CD4-positive, alpha-beta T cell (primary cell): Measurements from ENCODE around the gene ADRA2B. TPM values are rescaled to one million over a fixed set of nuclear protein-coding genes. Genes with fewer than 3 reads are reported as not detected.
A peak's percentile ranks its signal among the peaks of the same experiment; 100 is the strongest.

ENCODE experiments used
- ATAC-seq: fragments of 200-7000 bp; cut with Tn5 transposase; one replicate; pipeline ENCODE4 v1.10.0; 2022; ENCODE audit warnings: mild to moderate bottlenecking; ENCODE audit not compliant: poor library complexity
- CTCF ChIA-PET: fragments of 350-600 bp; sonication (Branson Sonifier 250); formaldehyde crosslinking; loops from one replicate; lab custom pipeline; 2021; ENCODE audit warnings: antibody characterized with exemption, inconsistent platforms; lab: Charles Lee
- POLR2A ChIA-PET: fragments of 350-600 bp; sonication (Branson Sonifier 250); formaldehyde crosslinking; loops from one replicate; lab custom pipeline; 2021; ENCODE audit warnings: antibody characterized with exemption, inconsistent platforms; lab: Charles Lee
- DNase-seq, 14 experiments: peaks; one replicate each; pipeline ENCODE4 v3.0.0-alpha.2; 2013 to 2020; ENCODE audit warnings: mixed read lengths in 2 of 14
- H3K27ac ChIP-seq, 2 donors: one replicate each; pipeline versions ENCODE4 v1.5.1 to v1.7.0; 2013; ENCODE audit warnings: low read length in 2 of 2, low read depth in 1 of 2, mild to moderate bottlenecking in 1 of 2
- H3K27me3 ChIP-seq, 2 experiments: 1 replicate in 1 of 2; 2 replicates in 1 of 2; pipeline versions ENCODE4 v1.6.1 to v1.7.0; 2013; ENCODE audit warnings: low read length in 2 of 2, control low read depth in 1 of 2, mild to moderate bottlenecking in 1 of 2, moderate library complexity in 1 of 2; ENCODE audit not compliant: insufficient read depth in 2 of 2, control insufficient read depth in 1 of 2
- H3K36me3 ChIP-seq: one replicate; pipeline ENCODE4 v1.6.1; 2013; ENCODE audit warnings: low read length, control low read depth; ENCODE audit not compliant: insufficient read depth
- H3K4me1 ChIP-seq: one replicate; pipeline ENCODE4 v1.6.1; 2013; ENCODE audit warnings: low read length, control low read depth; ENCODE audit not compliant: insufficient read depth
- H3K4me3 ChIP-seq: one replicate; pipeline ENCODE4 v1.5.1; 2013; ENCODE audit warnings: mild to moderate bottlenecking, low read length, moderate library complexity
- H3K9me3 ChIP-seq, 2 experiments: 1 replicate in 1 of 2; 2 replicates in 1 of 2; pipeline versions ENCODE4 v1.6.1 to v1.7.0; 2013; ENCODE audit warnings: low read length in 2 of 2, mild to moderate bottlenecking in 2 of 2, control low read depth in 1 of 2, moderate library complexity in 1 of 2; ENCODE audit not compliant: control insufficient read depth in 1 of 2, insufficient read depth in 1 of 2
- H3K27ac Mint-ChIP-seq: one replicate; pipeline ENCODE4 v1.8.0; 2020; ENCODE audit warnings: mixed read lengths
- H3K27me3 Mint-ChIP-seq: one replicate; pipeline ENCODE4 v1.8.0; 2021; ENCODE audit warnings: mixed read lengths
- H3K36me3 Mint-ChIP-seq: one replicate; pipeline ENCODE4 v1.8.0; 2021; ENCODE audit warnings: low read depth, mixed read lengths
- H3K4me1 Mint-ChIP-seq: one replicate; pipeline ENCODE4 v1.8.0; 2021; ENCODE audit warnings: low read depth, mixed read lengths
- H3K4me3 Mint-ChIP-seq: one replicate; pipeline ENCODE4 v1.8.0; 2020; ENCODE audit warnings: mild to moderate bottlenecking, mixed read lengths
- H3K9me3 Mint-ChIP-seq: one replicate; pipeline ENCODE4 v1.8.0; 2020; ENCODE audit warnings: mixed read lengths
- CTCF ChIP-seq: fragments of 200-600 bp; IDR thresholded peaks from one replicate; pipeline ENCODE4 v1.8.0; 2022; ENCODE audit warnings: antibody characterized with exemption, mild to moderate bottlenecking
- intact Hi-C, 2 experiments: fragments of 100-400 bp; cut with DNase I in 1 of 2; cut with micrococcal nuclease in 1 of 2; formaldehyde crosslinking; loops; one replicate each; pipeline versions ENCODE4 v1.15.1 to v1.9.0; 2023 to 2025; cut with DNase I, micrococcal nuclease
- total RNA-seq, 174 experiments: library from RNA in 2 of 174; stranded (reverse) in 2 of 174; gene quantifications; one replicate each; pipeline ENCODE4 v1.2.3 and lab custom pipeline; 2021 to 2026

The ADRA2B gene
- total RNA-seq, 2 experiments from 2014 or later = 0.52 to 0.84 TPM

GRCh38 chr2:96103187-96103601 is 13.2 kb downstream of the ADRA2B start:
- Mint-ChIP-seq H3K9me3 (no peaks in the 10 kb centered on the region), H3K27ac (no peak overlapping the region), H3K36me3 (no peaks in the 10 kb centered on the region), H3K4me3 (no peak overlapping the region), H3K27me3 (no peaks in the 10 kb centered on the region), H3K4me1 (no peaks in the 10 kb centered on the region)
- H3K4me1 ChIP-seq = no peaks in the 10 kb centered on the region
- H3K9me3 ChIP-seq = peaks cover 12 to 33% of the 10 kb centered on the region in 2 experiments
- no peak for TF ChIP-seq CTCF
- POLR2A ChIA-PET = no interaction called here
- DNase-seq = peak in 2 of 14 experiments; percentile 11 to 27
- H3K4me3 ChIP-seq = no peak overlapping the region
- H3K27me3 ChIP-seq = peaks cover 0 to under 1% of the 10 kb centered on the region in 2 experiments
- H3K36me3 ChIP-seq = no peaks in the 10 kb centered on the region
- no peak overlapping the region for H3K27ac ChIP-seq
- CTCF ChIA-PET = no interaction called here
- no peak for ATAC-seq
- intact Hi-C loops = no loop called here

DNA sequence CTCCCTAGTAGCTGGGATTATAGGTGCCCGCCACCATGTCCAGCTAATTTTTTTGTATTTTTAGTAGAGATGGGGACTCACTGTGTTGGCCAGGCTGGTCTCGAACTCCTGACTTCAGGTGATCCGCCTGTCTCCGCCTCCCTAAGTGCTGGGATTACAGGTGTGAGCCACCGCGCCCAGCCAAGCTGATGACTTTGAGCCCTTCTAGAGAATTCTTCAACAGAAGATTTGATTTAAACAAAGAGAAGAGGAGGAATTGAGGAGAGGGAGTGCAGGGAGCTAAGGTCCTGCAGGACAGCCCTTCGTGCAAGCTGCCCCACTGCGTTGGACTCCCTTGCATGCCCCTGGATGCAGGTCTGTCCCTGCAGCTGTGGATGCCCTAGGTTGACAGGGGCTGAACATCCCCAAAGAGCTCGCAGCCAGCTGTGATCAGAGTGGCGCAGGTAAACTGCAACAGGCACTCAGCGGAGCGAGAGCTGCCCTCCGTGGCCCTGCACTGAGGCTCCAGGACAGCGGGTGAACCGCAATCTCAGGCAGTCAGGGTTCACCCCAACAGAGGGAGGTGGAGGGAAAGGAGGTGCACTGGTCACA is 13.7 kb downstream of the ADRA2B start:
- CTCF ChIA-PET = no interaction called here
- DNase-seq = no peak

DNA sequence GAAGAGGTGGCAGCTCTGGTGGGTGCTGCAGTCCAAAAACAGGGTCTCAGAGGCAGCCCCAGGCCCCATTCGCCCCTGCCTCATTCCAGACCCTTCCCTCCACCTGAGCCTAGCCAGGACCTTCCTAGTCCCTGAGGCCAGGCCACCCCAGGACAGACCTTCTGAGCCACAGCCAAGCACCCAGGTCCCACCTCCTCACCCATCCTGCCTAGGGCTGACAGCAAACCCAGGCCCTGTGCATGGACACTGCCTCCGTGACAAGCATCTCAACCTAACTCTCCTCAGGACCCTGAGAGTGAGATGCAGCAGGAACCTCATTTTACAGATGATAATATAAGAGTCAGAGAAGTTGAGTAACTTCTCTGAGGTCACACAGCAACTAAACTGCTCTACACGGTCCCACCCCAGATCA is 15.5 kb downstream of the ADRA2B start:
- H3K4me3 ChIP-seq = no peak overlapping the region
- ATAC-seq (no peak), DNase-seq (peak in 2 of 14 experiments; percentile 1 to 6)
- H3K4me3 Mint-ChIP-seq = no peak overlapping the region
- no peak for TF ChIP-seq CTCF
- H3K27ac Mint-ChIP-seq = no peak overlapping the region
- H3K27ac ChIP-seq = no peak overlapping the region
- H3K9me3 Mint-ChIP-seq = no peaks in the 10 kb centered on the region
- H3K9me3 ChIP-seq = peaks cover 11 to 18% of the 10 kb centered on the region in 2 experiments
- no peaks in the 10 kb centered on the region for H3K4me1 ChIP-seq
- CTCF ChIA-PET = no interaction called here
- H3K36me3 Mint-ChIP-seq = no peaks in the 10 kb centered on the region
- no peaks in the 10 kb centered on the region for H3K36me3 ChIP-seq
- intact Hi-C loops = no loop called here
- H3K27me3 Mint-ChIP-seq = no peaks in the 10 kb centered on the region
- no peaks in the 10 kb centered on the region for H3K27me3 ChIP-seq
- no peaks in the 10 kb centered on the region for H3K4me1 Mint-ChIP-seq
- POLR2A ChIA-PET = interaction anchor here (0.6 kb wide), 1 partner anchor 51 kb away, joined by 3 read pairs; no protein-coding TSS in a partner anchor

More for the DNA sequence above, 13.7 kb downstream of the ADRA2B start:
- TF ChIP-seq CTCF = no peak
- Mint-ChIP-seq H3K36me3 (no peaks in the 10 kb centered on the region), H3K27me3 (no peaks in the 10 kb centered on the region), H3K4me1 (no peaks in the 10 kb centered on the region), H3K4me3 (no peak overlapping the region), H3K27ac (no peak overlapping the region), H3K9me3 (no peaks in the 10 kb centered on the region)
- intact Hi-C loops = no loop called here
- H3K4me1 ChIP-seq = no peaks in the 10 kb centered on the region
- H3K9me3 ChIP-seq = peaks cover 12 to 33% of the 10 kb centered on the region in 2 experiments
- H3K36me3 ChIP-seq = no peaks in the 10 kb centered on the region
- POLR2A ChIA-PET = no interaction called here
- no peak overlapping the region for H3K27ac ChIP-seq
- H3K27me3 ChIP-seq = no peaks in the 10 kb centered on the region
- ATAC-seq = no peak
- no peak overlapping the region for H3K4me3 ChIP-seq
